NB4 (cell line): ENCODE measurements around the gene ATP9B.

ENCODE experiments used
- POLR2A ChIP-seq: IDR thresholded peaks from 2 replicates; pipeline ENCODE4 v1.6.1; 2011; ENCODE audit warnings: mild to moderate bottlenecking; ENCODE audit not compliant: insufficient read length; ENCODE audit errors: extremely low read depth
- TF ChIP-seq, protein P1 (sequence below): IDR thresholded peaks from 2 replicates; pipeline ENCODE4 v1.6.1; 2011; ENCODE audit warnings: low read depth, low read length
- TF ChIP-seq, protein P2 (sequence below): IDR thresholded peaks from one replicate; pipeline ENCODE4 v1.5.1; 2012; ENCODE audit warnings: low read depth, low read length

DNA sequence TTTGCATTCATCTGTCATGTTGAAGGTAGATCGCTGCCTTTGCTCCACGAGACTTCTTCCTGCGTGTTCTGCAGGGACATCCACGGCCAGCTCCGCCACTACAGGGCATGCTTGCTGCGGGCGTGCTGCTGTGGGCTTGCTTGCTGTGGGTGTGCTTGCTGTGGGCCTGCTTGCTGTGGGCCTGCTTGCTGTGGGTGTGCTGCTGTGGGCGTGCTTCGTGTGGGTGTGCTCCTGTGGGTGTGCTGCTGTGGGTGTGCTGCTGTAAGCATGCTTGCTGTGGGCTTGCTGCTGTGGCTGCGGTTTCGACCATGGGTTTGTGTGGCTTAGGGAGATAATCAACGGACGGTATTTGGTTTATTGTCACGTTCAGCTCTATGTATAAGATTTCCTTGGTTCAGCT lies 165.2 kb downstream of the ATP9B start:
- TF ChIP-seq, protein P1, sequence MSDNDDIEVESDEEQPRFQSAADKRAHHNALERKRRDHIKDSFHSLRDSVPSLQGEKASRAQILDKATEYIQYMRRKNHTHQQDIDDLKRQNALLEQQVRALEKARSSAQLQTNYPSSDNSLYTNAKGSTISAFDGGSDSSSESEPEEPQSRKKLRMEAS = no peak
- TF ChIP-seq, protein P2, sequence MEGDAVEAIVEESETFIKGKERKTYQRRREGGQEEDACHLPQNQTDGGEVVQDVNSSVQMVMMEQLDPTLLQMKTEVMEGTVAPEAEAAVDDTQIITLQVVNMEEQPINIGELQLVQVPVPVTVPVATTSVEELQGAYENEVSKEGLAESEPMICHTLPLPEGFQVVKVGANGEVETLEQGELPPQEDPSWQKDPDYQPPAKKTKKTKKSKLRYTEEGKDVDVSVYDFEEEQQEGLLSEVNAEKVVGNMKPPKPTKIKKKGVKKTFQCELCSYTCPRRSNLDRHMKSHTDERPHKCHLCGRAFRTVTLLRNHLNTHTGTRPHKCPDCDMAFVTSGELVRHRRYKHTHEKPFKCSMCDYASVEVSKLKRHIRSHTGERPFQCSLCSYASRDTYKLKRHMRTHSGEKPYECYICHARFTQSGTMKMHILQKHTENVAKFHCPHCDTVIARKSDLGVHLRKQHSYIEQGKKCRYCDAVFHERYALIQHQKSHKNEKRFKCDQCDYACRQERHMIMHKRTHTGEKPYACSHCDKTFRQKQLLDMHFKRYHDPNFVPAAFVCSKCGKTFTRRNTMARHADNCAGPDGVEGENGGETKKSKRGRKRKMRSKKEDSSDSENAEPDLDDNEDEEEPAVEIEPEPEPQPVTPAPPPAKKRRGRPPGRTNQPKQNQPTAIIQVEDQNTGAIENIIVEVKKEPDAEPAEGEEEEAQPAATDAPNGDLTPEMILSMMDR = no peak
- no peak for TF ChIP-seq POLR2A
